ENCODE results near the gene SYT9.

SYT9 gene

DNA sequence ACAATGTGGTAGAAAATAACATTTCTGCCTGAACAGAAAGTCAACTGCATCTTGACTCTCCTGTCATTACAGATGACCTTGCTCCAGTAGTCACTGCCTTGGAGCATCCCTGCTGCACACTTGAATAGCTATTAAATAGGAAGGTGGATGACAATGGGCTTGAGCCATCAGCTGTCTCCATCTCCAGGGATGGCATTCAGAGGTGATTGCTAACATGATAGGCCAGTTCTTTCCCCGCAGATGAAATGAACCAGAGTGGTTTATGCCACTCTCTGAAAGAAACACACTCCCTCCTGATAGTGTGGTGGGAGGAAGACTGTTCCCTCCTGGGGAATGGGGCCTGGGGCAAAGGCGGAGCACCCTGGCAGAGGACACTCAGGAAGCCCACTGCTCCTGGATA is 176.5 kb downstream of the SYT9 start:
- DNase-seq (ENCODE audit: low spot score): no peak

DNA sequence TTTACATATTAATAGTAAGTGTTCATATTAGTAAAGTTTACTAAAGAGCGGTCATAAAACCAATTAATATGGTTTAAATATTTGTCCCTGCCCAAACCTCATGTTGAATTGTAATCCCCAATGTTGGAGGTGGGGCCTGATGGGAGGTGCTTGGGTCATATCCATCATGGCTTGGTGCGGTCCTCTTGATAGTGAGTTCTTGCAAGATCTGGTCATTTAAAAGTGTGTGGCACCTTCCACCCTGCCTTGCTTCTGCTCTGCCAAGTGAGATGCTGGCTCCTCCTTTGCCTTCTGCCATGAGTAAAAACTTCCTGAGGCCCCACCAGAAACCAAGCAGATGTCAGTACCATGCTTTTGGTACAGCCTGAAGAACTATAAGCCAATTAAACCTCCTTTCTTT is 178.8 kb downstream of the SYT9 start:
- no peak for DNase-seq (ENCODE audit: low spot score)

GRCh38 chr11:7435176-7435575 is 183.5 kb downstream of the SYT9 start:
- no peak for DNase-seq (ENCODE audit: low spot score)

- DNase-seq (ENCODE audit: low spot score): no peak
These were observed 184.4 kb downstream of the SYT9 start for GRCh38 chr11:7436146-7436545.

DNA sequence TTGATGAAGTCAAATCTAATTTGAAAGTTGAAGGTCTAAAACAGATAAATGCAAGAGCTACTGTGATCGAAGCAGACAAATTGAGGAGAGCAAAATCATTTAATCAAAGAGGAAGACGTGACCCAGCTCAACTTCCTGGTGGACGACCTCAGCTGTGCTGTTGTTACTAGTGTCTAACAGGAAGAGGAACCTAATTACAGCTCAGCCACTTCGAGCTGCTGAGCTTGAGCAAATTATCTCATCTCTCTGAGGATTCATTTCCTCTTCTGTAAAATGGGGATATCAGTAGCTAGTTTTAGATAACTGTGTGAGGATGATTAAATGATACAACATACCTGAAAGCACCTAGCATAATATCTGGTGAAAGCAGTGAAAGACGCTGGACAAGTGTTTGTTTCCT is 185.0 kb downstream of the SYT9 start:
- DNase-seq (ENCODE audit: low spot score): no peak

DNA sequence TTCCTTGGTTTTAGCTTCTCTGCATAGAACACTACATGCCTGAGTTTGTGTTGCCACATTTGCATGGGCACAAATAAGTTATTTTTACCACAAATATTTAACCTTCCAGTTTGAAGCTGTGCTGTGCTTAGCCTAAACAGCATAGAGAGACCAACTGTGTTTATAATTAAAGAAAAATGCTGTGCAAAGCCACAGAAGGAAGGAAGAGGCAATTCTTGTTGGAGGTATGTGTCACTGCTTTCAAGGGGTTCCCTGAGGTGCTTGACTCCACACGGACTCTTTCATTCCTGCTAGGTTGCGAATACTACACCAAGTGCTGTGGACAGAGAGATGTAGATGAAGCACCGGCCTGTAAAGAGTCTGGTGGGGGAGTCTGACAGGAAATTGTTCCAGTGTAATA is 186.0 kb downstream of the SYT9 start:
- DNase-seq (ENCODE audit: low spot score): no peak

DNA sequence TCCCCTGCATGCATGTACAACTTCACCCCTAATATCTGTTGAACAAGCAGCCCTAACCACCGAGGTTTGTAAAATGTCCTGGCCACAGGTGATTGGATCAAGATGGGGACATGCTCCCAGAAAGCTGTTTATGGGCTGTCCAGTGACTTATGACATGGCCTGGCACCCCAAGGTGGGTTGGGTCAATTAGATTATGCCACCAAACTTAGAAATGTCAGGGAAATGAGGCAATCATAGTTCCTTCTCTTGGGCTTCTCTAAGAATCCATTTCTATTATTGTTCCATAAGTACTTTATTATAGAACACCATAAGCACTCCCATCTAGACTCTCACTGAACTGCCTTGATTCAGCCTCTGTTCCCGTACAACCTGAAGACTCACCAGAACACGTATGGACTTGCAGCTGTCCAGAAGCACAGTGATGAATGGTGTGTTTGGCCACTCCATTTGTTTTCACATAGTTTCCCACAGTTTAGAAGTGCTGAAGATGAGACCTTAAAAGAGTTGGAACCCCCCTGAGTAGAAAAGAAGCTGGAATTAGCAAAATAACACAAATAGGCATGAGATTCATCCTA is 188.1 kb downstream of the SYT9 start:
- DNase-seq (ENCODE audit: low spot score): no peak

DNA sequence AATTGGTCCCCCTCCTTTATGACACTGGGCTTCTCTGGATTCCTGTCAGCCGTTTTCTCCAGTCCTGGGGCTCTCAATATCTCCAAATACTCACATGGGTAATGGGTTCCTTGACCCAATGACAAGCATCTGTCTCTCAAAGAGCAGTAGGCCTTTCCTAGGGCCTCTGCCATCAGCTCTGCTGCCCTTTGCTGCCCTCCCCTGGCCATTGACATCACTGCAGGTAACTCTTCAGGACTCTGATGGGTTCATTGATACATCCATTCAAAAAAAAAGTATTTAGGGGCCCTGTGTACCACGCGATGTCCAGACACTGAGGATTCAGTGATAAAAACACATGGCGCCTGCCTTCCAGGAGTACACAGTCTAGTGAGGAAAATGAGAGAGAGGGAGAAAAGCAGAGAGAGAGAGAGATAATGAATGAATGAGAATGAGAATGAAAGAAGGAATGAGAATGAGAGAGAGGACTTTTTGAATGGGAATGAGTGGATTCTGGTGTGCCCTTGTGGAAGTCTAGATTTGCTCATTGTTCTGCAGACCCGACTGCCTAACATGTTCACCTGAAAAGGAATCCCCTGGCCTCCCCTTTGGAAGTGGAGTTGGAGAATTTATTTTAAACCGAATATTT is 191.0 kb downstream of the SYT9 start:
- peak; percentile 37 for DNase-seq (ENCODE audit: low spot score)

GRCh38 chr11:7444091-7444981 is 192.6 kb downstream of the SYT9 start:
- DNase-seq (ENCODE audit: low spot score): no peak

GRCh38 chr11:7445564-7445963 is 193.9 kb downstream of the SYT9 start:
- no peak for DNase-seq (ENCODE audit: low spot score)

GRCh38 chr11:7448201-7448600 is 196.5 kb downstream of the SYT9 start:
- DNase-seq (ENCODE audit: low spot score): no peak

DNA sequence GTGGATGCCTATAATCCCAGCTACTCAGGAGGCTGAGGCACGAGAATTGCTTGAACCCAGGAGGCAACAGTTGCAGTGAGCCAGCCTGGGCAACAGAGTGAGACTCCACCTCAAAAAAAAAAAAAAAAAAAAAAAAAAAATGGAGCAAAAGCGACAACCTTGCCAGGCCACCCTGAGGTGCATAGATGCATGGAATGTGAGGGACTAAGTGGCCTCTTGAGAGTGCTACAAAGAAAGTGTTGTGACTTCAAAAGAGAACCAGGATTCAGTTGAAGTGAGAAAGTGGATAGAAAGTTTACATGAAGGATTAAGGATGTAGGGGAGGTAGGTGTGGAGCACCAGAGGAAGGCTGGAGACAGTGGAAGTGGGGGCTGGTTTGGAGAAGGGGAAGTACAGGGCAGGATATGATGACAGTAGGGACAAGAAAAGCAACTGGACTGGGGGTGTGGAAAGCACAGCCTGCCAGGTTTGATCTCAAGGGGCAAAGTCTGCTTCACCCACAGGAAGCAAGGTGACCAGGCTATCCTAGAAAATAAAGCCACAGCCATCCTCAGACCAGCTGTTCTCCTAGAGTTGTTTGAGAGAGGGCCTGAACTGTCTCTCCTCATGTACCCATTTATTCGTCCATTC is 197.6 kb downstream of the SYT9 start:
- DNase-seq (ENCODE audit: low spot score): no peak

DNA sequence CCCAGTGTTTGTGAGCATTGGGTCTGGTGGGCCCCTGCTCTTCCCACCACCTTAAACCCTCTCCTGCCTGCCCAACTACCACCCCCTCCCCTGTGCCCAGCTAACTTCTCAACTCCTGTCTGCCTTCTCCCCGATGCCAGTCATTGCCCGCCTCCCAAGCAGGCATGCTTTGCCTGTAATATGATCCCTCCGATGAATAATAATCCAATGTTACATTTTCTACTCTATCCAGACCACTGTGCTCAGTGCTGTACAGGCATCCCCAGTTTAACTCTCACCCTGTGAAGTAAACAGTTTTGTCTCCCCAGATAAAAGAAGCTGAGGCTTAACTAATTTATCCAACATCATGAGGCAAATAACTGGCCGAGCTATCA is 198.1 kb downstream of the SYT9 start:
- no peak for DNase-seq (ENCODE audit: low spot score)

- no peak for DNase-seq (ENCODE audit: low spot score)
These were observed 199.1 kb downstream of the SYT9 start for GRCh38 chr11:7450836-7451235.

GRCh38 chr11:7451520-7451919 is 199.8 kb downstream of the SYT9 start:
- no peak for DNase-seq (ENCODE audit: low spot score)

GRCh38 chr11:7451952-7452494 is 200.3 kb downstream of the SYT9 start:
- DNase-seq (ENCODE audit: low spot score): no peak

DNA sequence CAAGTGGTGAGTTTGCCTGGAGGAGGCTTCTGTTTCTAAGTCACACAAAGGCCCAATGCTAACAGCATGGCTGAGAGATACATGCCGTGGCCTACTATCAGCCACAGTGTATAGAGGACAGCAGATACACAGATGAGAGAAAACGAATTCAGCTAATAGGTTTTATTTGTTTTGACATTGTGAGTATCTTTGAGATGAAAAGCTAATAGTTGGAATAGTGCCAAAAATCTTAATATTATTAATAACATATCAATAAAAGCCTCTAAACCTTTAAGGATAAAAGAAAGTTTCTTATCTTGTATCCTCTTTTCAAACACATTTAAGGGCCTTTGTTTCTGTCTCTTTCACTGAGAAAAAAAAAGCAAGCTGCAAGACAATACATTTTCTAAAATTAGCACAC is 203.2 kb downstream of the SYT9 start:
- no peak for DNase-seq (ENCODE audit: low spot score)

DNA sequence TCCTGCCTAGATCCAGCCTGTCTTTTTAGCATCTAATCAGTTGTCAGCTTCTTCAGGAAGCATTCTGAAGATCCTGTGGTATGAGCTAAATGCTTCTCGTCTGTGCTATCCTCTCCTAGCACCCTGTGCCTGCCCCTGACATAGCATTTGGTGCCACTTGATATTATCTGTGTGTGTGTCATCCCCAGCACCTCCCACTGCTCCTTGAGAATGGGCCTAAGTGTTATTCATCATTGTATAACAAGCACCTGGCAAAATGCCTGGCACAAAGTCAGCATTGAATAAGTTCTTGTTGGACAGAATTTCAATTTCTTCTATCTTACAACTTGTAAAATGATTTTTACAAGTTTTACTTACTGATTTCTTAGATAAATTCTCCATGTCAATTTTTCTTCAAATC is 205.5 kb downstream of the SYT9 start:
- DNase-seq (ENCODE audit: low spot score): no peak

- DNase-seq (ENCODE audit: low spot score): no peak
These were observed 211.0 kb downstream of the SYT9 start for GRCh38 chr11:7462706-7463105.

DNA sequence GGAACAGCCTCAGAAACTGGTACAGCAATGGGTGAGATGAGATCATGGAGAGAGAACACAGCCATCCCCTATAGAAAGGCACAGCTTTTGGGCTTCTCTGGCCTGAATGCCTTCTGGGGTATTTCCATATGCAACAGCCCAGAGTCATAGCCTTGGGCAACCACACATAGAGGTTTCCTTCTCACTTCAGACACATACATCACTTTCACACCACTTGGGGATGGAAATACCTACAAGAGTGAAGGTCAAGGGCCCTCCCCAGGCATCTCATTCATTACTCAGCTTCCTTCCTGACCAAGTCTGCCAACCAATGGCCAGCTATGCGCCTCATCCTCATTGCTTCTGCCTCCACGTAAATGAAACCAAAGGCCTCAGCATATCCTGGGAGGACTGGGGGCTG is 215.9 kb downstream of the SYT9 start:
- no peak for DNase-seq (ENCODE audit: low spot score)

- no peak for DNase-seq (ENCODE audit: low spot score)
These were observed 217.7 kb downstream of the SYT9 start for GRCh38 chr11:7469351-7469865.

GRCh38 chr11:7471071-7471470 is 219.4 kb downstream of the SYT9 start:
- DNase-seq (ENCODE audit: low spot score): no peak

Data from hematopoietic multipotent progenitor cell treated with erythropoietin and hydrocortisone succinate and interleukin-3 and kit ligand, for 17 days (in vitro differentiated cells).